ENCODE measurements around the gene FRMD3.

GRCh38 chr9:83307066-83307724 is 231.0 kb downstream of the FRMD3 start:
- TF ChIP-seq PKNOX1 (IDR thresholded peaks at IDR 0.05) (no peak), SP1 (IDR thresholded peaks at IDR 0.05) (no peak)

Data from HEK293T (cell line).